Colonic mucosa (tissue), 4 donors: ENCODE data around the gene CRIP2. TPM values are rescaled to one million over a fixed set of nuclear protein-coding genes. Genes with fewer than 3 reads are reported as not detected.

Source experiments
- DNase-seq: peaks from one replicate; pipeline ENCODE4 v3.0.0-alpha.2; 2020
- H3K27ac ChIP-seq: fragments of 200-600 bp; one replicate; pipeline ENCODE4 v1.8.0; 2021
- H3K27me3 ChIP-seq: fragments of 200-600 bp; one replicate; pipeline ENCODE4 v1.8.0; 2021
- H3K36me3 ChIP-seq: fragments of 200-600 bp; one replicate; pipeline ENCODE4 v1.8.0; 2021
- H3K4me1 ChIP-seq: fragments of 200-600 bp; one replicate; pipeline ENCODE4 v1.8.0; 2021; ENCODE audit warnings: mild to moderate bottlenecking
- H3K4me3 ChIP-seq: fragments of 200-600 bp; one replicate; pipeline ENCODE4 v1.8.0; 2021
- H3K9ac ChIP-seq, 2 donors: one replicate each; pipeline ENCODE4 v1.7.0; 2013; ENCODE audit warnings: control low read depth in 2 of 2, low read depth in 2 of 2, low read length in 2 of 2
- H3K9me3 ChIP-seq: fragments of 200-600 bp; one replicate; pipeline ENCODE4 v1.8.0; 2021
- intact Hi-C: fragments of 100-400 bp; cut with DNase I; formaldehyde crosslinking; loops from one replicate; pipeline ENCODE4 v1.14.1; 2022
- total RNA-seq, 2 donors: library from RNA; stranded (reverse); fragmentation: NEBNext Ultra II Directional in 1 of 2; extraction: Animal tissue kit (Norgen Biotek cat#: 25700) in 1 of 2; gene quantifications; one replicate each; pipeline ENCODE4 v1.2.1, GENCODE V29; 2021
- TF ChIP-seq, protein P1 (sequence below): fragments of 200-600 bp; IDR thresholded peaks from one replicate; pipeline ENCODE4 v1.8.0; 2022; ENCODE audit warnings: antibody characterized with exemption, mild to moderate bottlenecking
- donor health status: healthy.
- donor health status: DM: no; HTN: no; CAD: no.
- donor health status: DM: no; HTN: no; CAD: no.

CRIP2 gene
- total RNA-seq, 2 donors from 2014 or later: 11.3 to 20.3 TPM

DNA sequence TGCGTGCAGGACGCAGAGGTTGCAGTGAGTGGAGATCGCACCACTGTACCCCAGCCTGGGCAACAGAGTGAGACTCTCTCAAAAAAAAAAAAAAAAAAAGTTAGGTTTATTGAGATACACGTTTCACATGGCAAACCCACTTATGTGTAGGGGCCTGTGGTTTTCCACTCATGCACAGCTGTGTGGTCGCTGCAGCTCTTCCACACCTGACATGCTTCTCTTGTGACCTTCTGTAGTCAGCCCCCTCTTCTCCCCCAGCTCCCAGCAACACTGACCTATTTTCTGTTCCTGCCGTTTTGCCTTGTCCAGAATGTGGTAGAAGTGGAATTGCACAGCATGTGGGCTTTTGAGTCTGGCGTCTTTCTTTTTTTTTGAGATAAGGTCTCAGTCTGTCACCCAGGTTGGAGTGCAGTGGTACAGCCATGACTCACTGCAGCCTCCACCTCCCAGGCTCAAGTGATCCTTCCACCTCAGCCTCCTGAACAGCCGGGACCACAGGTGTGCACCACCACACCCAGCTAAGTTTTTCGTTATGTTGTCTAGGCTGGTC lies 46.6 kb upstream of the CRIP2 start:
- Histone ChIP-seq H3K27ac (no peak overlapping the region), H3K36me3 (no peaks in the 10 kb centered on the region), H3K9me3 (no peaks in the 10 kb centered on the region), H3K9ac (no peak overlapping the region), H3K4me3 (no peak overlapping the region), H3K27me3 (no peaks in the 10 kb centered on the region), H3K4me1 (no peaks in the 10 kb centered on the region)
- no peak for DNase-seq
- intact Hi-C loops: no loop called here
- TF ChIP-seq, protein P1, sequence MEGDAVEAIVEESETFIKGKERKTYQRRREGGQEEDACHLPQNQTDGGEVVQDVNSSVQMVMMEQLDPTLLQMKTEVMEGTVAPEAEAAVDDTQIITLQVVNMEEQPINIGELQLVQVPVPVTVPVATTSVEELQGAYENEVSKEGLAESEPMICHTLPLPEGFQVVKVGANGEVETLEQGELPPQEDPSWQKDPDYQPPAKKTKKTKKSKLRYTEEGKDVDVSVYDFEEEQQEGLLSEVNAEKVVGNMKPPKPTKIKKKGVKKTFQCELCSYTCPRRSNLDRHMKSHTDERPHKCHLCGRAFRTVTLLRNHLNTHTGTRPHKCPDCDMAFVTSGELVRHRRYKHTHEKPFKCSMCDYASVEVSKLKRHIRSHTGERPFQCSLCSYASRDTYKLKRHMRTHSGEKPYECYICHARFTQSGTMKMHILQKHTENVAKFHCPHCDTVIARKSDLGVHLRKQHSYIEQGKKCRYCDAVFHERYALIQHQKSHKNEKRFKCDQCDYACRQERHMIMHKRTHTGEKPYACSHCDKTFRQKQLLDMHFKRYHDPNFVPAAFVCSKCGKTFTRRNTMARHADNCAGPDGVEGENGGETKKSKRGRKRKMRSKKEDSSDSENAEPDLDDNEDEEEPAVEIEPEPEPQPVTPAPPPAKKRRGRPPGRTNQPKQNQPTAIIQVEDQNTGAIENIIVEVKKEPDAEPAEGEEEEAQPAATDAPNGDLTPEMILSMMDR: no peak

DNA sequence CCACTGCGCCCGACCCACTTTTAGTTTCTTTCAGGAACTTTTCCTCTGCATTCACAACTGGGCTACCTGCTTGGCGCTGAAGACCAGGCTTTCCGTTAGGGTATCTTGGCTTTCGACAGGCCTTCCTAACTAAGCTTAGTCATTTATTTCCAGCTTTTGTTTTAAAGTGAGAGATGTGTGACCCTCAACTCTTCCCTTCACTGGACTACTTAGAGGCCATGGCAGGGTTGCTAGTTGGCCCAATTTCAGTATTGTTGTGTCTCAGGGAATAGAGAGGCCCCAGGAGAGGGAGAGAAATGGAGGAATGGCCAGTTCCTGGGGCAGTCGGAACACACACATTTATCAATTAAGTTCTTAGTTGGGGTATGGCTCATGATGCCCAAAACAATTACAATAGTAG lies 44.6 kb upstream of the CRIP2 start:
- H3K36me3 ChIP-seq: no peaks in the 10 kb centered on the region
- H3K4me1 ChIP-seq: no peaks in the 10 kb centered on the region
- no peak overlapping the region for H3K27ac ChIP-seq
- no peaks in the 10 kb centered on the region for H3K27me3 ChIP-seq
- H3K4me3 ChIP-seq: no peak overlapping the region
- TF ChIP-seq, protein P1: no peak
- no peaks in the 10 kb centered on the region for H3K9me3 ChIP-seq
- intact Hi-C loops: no loop called here
- no peak overlapping the region for H3K9ac ChIP-seq
- DNase-seq: no peak

GRCh38 chr14:105430565-105430964 lies 44.1 kb upstream of the CRIP2 start:
- no peak overlapping the region for H3K4me3 ChIP-seq
- intact Hi-C loops: no loop called here
- TF ChIP-seq, protein P1: no peak
- H3K4me1 ChIP-seq: no peaks in the 10 kb centered on the region
- no peaks in the 10 kb centered on the region for H3K27me3 ChIP-seq
- no peaks in the 10 kb centered on the region for H3K9me3 ChIP-seq
- no peak overlapping the region for H3K9ac ChIP-seq
- H3K36me3 ChIP-seq: no peaks in the 10 kb centered on the region
- DNase-seq: no peak
- no peak overlapping the region for H3K27ac ChIP-seq

DNA sequence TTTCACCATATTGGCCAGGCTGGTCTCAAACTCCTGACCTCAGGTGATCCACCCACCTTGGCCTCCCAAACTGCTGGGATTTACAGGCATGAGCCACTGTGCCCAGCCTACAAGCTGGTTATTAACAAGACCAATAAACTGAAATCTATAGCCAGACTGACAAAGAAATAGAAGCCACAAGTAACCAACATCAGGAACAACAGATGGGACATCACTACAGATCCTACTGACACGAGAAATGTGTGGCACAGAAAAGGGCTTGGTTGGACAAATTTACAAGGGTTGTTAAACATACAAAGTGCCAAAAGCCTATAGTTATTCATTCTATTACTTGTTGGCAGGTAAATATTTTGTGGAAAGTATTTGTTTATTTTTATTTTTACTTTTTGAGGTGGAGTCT lies 43.4 kb upstream of the CRIP2 start:
- no peak overlapping the region for H3K4me3 ChIP-seq
- no peak for DNase-seq
- intact Hi-C loops: no loop called here
- H3K4me1 ChIP-seq: no peaks in the 10 kb centered on the region
- no peaks in the 10 kb centered on the region for H3K27me3 ChIP-seq
- TF ChIP-seq, protein P1: no peak
- H3K27ac ChIP-seq: no peak overlapping the region
- no peak overlapping the region for H3K9ac ChIP-seq
- H3K9me3 ChIP-seq: no peaks in the 10 kb centered on the region
- no peaks in the 10 kb centered on the region for H3K36me3 ChIP-seq

DNA sequence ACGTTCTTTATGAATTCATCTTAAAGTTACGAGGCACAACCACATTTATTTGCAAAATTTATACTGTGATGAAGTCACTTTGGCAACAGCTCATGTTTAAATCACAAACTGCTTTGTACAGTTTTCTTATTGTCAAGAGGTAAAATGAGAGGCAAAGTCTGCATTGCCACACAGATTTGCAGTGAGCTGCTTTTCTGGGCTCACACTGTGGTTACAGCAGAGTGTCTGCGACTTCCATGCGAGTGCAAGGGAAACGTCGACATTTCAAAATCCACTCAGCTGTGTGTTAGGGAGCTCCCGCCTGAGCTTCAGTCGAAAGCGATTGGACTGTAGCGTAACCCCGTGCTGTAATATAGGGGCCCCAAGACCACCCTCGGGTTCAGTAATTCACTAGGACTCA lies 42.0 kb upstream of the CRIP2 start:
- Histone ChIP-seq H3K9ac (no peak overlapping the region), H3K4me3 (no peak overlapping the region), H3K4me1 (no peaks in the 10 kb centered on the region), H3K36me3 (no peaks in the 10 kb centered on the region), H3K27me3 (no peaks in the 10 kb centered on the region), H3K9me3 (no peaks in the 10 kb centered on the region), H3K27ac (no peak overlapping the region)
- intact Hi-C loops: no loop called here
- TF ChIP-seq, protein P1: no peak
- no peak for DNase-seq
